Prostate gland (tissue), 2 donors: ENCODE measurements around the gene DNAJB12. TPM values are rescaled to one million over a fixed set of nuclear protein-coding genes. Genes with fewer than 3 reads are reported as not detected.

Source experiments
- DNase-seq: peaks from one replicate; pipeline ENCODE4 v3.0.0-alpha.2; 2019; ENCODE audit warnings: low spot score
- H3K27ac ChIP-seq, 2 donors: fragments of 200-600 bp; sonication (generic); 2 replicates each; pipeline ENCODE4 v1.5.1; 2017 to 2019
- H3K27me3 ChIP-seq: fragments of 200-600 bp; sonication (generic); replicated peaks from 2 replicates; pipeline ENCODE4 v1.5.1; 2019; ENCODE audit not compliant: insufficient read depth
- H3K36me3 ChIP-seq, 2 donors: fragments of 200-600 bp; sonication (generic); 1 replicate in 1 of 2; 2 replicates in 1 of 2; pipeline versions ENCODE4 v1.5.1 to v1.8.1; 2017 to 2019
- H3K4me1 ChIP-seq: fragments of 200-600 bp; sonication (generic); replicated peaks from 2 replicates; pipeline ENCODE4 v1.5.1; 2019
- H3K4me3 ChIP-seq, 2 donors: fragments of 200-600 bp; sonication (generic); 2 replicates each; pipeline ENCODE4 v1.5.1; 2017 to 2019
- H3K9me3 ChIP-seq: fragments of 200-600 bp; sonication (generic); 2 replicates; pipeline ENCODE4 v1.5.1; 2017
- POLR2A ChIP-seq: fragments of 450-650 bp; IDR thresholded peaks from one replicate; pipeline ENCODE4 v1.6.1; 2016; ENCODE audit warnings: antibody characterized with exemption, mild to moderate bottlenecking
- POLR2AphosphoS5 ChIP-seq: sonication (generic); formaldehyde crosslinking; IDR thresholded peaks from one replicate; pipeline ENCODE4 v1.6.1; 2017; ENCODE audit warnings: antibody characterized with exemption
- WGBS: methylation state at CpG from one replicate; pipeline ENCODE4 v1.1.5; 2018; 5-methylcytosine and 5-hydroxymethylcytosine counted together
- intact Hi-C: fragments of 100-400 bp; cut with DNase I; formaldehyde crosslinking; loops from one replicate; pipeline ENCODE4 v1.14.2; 2022
- total RNA-seq, 2 donors: library from RNA; depleted of rRNA; stranded (reverse); fragments of >200 nt; gene quantifications; one replicate each; pipeline ENCODE4 v1.1.0, GENCODE V29; 2016
- TF ChIP-seq, protein P1 (sequence below), 4 experiments: fragments of 200-600 bp in 2 of 4; fragments of 450-650 bp in 2 of 4; sonication (generic) in 2 of 4; IDR thresholded peaks; 1 replicate in 3 of 4; 2 replicates in 1 of 4; pipeline ENCODE4 v1.5.1; 2016 to 2019; ENCODE audit warnings: antibody characterized with exemption in 4 of 4, mild to moderate bottlenecking in 2 of 4, moderate library complexity in 2 of 4

DNAJB12 gene
- total RNA-seq, 2 donors from 2014 or later = 33.0 to 55.9 TPM

DNA sequence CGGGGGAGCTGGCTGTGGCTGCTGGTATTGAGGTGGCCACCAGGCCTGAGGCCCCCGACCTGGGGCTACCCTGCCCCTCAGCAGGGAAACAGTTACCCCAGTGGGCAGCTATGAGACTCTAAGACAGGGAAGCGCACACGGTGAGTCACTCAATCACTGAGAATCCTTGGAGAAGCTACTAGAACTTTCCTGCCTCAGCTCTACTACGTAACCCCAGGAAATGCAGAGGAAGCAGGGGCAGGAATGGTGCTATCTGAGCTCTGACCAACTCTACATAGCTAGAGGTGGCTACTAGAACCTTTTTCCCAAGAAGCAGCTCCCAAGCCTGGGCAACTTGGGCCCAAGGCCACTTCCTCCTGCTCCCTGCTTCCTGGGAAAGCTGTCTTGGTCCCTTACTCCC, 11.8 kb downstream of the DNAJB12 start:
- no peaks in the 10 kb centered on the region for H3K9me3 ChIP-seq
- no peak overlapping the region for H3K27ac ChIP-seq
- H3K36me3 ChIP-seq = peaks cover 0 to 2% of the 10 kb centered on the region in 2 donors
- intact Hi-C loops = no loop called here
- no peaks in the 10 kb centered on the region for H3K4me1 ChIP-seq
- TF ChIP-seq POLR2A = no peak
- TF ChIP-seq, protein P1, sequence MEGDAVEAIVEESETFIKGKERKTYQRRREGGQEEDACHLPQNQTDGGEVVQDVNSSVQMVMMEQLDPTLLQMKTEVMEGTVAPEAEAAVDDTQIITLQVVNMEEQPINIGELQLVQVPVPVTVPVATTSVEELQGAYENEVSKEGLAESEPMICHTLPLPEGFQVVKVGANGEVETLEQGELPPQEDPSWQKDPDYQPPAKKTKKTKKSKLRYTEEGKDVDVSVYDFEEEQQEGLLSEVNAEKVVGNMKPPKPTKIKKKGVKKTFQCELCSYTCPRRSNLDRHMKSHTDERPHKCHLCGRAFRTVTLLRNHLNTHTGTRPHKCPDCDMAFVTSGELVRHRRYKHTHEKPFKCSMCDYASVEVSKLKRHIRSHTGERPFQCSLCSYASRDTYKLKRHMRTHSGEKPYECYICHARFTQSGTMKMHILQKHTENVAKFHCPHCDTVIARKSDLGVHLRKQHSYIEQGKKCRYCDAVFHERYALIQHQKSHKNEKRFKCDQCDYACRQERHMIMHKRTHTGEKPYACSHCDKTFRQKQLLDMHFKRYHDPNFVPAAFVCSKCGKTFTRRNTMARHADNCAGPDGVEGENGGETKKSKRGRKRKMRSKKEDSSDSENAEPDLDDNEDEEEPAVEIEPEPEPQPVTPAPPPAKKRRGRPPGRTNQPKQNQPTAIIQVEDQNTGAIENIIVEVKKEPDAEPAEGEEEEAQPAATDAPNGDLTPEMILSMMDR (IDR thresholded peaks at IDR 0.05) = no peak
- no peak for TF ChIP-seq POLR2AphosphoS5
- H3K4me3 ChIP-seq = no peak overlapping the region
- H3K27me3 ChIP-seq = no peaks in the 10 kb centered on the region
- DNase-seq = no peak
- 95% methylated on average over 5 of the region's 5 CpGs for WGBS

DNA sequence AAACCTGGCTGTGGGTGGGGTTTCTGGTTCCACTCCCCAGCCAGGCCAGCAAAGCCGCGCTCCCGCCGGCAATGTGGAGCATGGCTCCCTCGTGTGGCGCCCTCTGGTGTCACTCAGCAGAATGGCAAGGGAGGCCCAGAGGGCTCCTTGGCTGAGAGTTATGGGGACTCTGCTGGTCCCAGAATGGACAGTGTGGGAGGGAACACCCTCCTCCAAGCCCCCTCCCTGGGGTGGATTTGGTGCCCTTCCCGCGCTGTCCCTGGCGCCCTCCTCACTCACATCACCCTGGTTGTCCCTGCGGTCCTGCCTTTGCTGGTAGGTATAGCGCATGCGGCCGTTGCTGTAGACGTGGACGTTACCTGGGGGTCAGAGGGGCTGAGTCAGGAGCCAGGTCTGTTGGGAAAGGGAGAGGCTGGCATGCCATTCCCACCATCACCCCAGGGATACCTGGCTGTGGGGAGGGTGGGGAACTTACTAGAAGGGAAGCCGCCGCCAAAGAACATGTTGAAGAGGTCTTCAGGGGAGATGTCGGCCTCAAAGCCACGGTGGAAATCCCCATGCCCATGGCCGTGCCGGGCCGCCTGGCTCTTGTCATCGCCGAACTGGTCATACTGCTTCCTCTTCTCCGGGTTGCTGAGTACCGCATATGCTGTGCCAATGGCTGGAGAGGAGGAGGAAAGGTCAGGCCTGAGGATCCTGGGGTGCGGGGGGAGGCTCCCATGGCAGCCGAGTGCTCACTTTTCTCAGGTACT, 14.0 kb downstream of the DNAJB12 start:
- Histone ChIP-seq H3K27me3 (no peaks in the 10 kb centered on the region), H3K36me3 (peaks cover 0 to 2% of the 10 kb centered on the region in 2 donors), H3K9me3 (no peaks in the 10 kb centered on the region), H3K27ac (peak overlapping the region in 1 of 2 donors; percentile 25), H3K4me3 (no peak overlapping the region), H3K4me1 (peaks cover 10% of the 10 kb centered on the region)
- WGBS = 62% methylated on average over 28 of the region's 28 CpGs
- DNase-seq = no peak
- TF ChIP-seq POLR2AphosphoS5 (peak; percentile 34), POLR2A (no peak)
- TF ChIP-seq, protein P1 (IDR thresholded peaks at IDR 0.05) = peak; percentile 78 to 93 (median 86)
- intact Hi-C loops = loop anchor here (2.0 kb wide), 1 partner anchor 292 kb away; no protein-coding TSS in a partner anchor

DNA sequence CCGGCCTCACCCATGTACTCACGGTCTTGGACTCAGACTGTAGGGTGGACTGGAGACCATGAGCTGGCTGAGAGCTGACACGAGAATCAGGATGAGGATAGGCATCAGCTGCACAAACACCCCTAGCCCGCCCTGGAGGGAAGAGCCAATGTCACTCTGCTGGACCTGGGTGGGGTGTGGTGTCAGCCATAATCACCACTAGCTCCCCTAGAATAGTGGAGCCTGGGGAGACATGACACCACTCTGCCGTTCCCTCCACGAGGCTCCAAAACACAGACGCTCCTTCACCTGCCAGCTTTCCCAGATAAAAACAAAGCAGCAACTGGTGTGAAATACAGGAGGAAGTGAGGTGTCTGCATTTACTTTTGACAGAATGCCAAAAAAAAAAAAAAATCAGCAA, 16.5 kb downstream of the DNAJB12 start:
- intact Hi-C loops = loop anchor here (5.0 kb wide), 1 partner anchor 211 kb away; no protein-coding TSS in a partner anchor
- WGBS = 78% methylated on average over 7 of the region's 7 CpGs
- H3K4me3 ChIP-seq = no peak overlapping the region
- no peak for TF ChIP-seq POLR2AphosphoS5
- no peak for TF ChIP-seq POLR2A
- TF ChIP-seq, protein P1 (IDR thresholded peaks at IDR 0.05) = no peak
- DNase-seq = no peak
- H3K27ac ChIP-seq = no peak overlapping the region
- peaks cover 25% of the 10 kb centered on the region for H3K4me1 ChIP-seq
- peaks cover 0 to 2% of the 10 kb centered on the region in 2 donors for H3K36me3 ChIP-seq
- H3K9me3 ChIP-seq = no peaks in the 10 kb centered on the region
- H3K27me3 ChIP-seq = no peaks in the 10 kb centered on the region

DNA sequence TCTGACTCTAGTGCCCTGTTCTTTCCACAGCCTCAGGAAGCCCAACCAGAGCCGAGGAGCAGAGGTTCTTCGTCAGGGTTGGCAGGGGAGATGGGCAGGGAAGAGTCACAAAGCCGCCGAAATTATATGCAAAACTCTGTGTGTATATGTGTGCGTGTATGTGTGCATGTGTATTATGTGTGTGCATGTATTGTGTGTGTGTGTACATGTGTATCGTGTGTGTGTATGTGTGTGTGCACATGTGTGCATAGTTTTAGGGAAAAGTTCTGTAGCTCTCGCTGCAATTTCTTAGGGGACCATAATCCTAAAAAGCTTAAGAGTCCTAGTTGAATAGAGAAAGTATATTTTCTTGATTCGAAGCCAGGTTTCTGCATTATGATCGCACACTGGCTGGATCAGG, 17.0 kb downstream of the DNAJB12 start:
- no peak overlapping the region for H3K27ac ChIP-seq
- intact Hi-C loops = loop anchor here (2.0 to 5.0 kb wide), 2 partner anchors 63 to 210 kb away; no protein-coding TSS in a partner anchor
- no peak for DNase-seq
- H3K36me3 ChIP-seq = no peaks in the 10 kb centered on the region
- WGBS = 83% methylated on average over 9 of the region's 9 CpGs
- H3K4me3 ChIP-seq = no peak overlapping the region
- TF ChIP-seq POLR2A = no peak
- no peak for TF ChIP-seq POLR2AphosphoS5
- TF ChIP-seq, protein P1 (IDR thresholded peaks at IDR 0.05) = no peak
- H3K4me1 ChIP-seq = peaks cover 25% of the 10 kb centered on the region
- no peaks in the 10 kb centered on the region for H3K9me3 ChIP-seq
- H3K27me3 ChIP-seq = no peaks in the 10 kb centered on the region
